HepG2 (cell line): ENCODE results near the gene NINJ2. TPM values are rescaled to one million over a fixed set of nuclear protein-coding genes. Genes with fewer than 3 reads are reported as not detected.

Experiments
- ATF2 ChIP-seq: sonication (generic); formaldehyde crosslinking; IDR thresholded peaks from 2 replicates; pipeline ENCODE4 v1.4.0; 2020; ENCODE audit warnings: missing genetic modification reagents
- CBX1 ChIP-seq: IDR thresholded peaks from one replicate; pipeline ENCODE4 v1.6.1; 2016; ENCODE audit warnings: antibody characterized with exemption, low read depth
- FOXK1 ChIP-seq: sonication (generic); formaldehyde crosslinking; IDR thresholded peaks from 2 replicates; pipeline ENCODE4 v1.4.0; 2020; ENCODE audit warnings: low read depth, missing genetic modification reagents, borderline replicate concordance
- GPBP1L1 ChIP-seq: sonication (generic); formaldehyde crosslinking; IDR thresholded peaks from 2 replicates; pipeline ENCODE4 v1.5.0; 2020; ENCODE audit warnings: mild to moderate bottlenecking, missing genetic modification reagents
- IRF2 ChIP-seq: IDR thresholded peaks from 2 replicates; pipeline ENCODE4 v1.6.1; 2018; ENCODE audit warnings: missing genetic modification reagents, missing compliant biosample characterization
- NFIC ChIP-seq: IDR thresholded peaks from 2 replicates; pipeline ENCODE4 v1.6.1; 2012; ENCODE audit warnings: mild to moderate bottlenecking, low read length, inconsistent platforms
- NFKBIZ ChIP-seq: IDR thresholded peaks from 2 replicates; pipeline ENCODE4 v1.6.1; 2018; ENCODE audit warnings: missing genetic modification reagents, missing compliant biosample characterization
- NR2F6 ChIP-seq, 2 experiments: IDR thresholded peaks; 2 replicates each; pipeline ENCODE4 v1.6.1; 2016; ENCODE audit warnings: antibody characterized with exemption in 1 of 2, mild to moderate bottlenecking in 1 of 2
- PRDM15 ChIP-seq: sonication (generic); formaldehyde crosslinking; IDR thresholded peaks from 2 replicates; pipeline ENCODE4 v1.4.0; 2020; ENCODE audit warnings: missing genetic modification reagents
- TAF1 ChIP-seq: sonication (generic); formaldehyde crosslinking; IDR thresholded peaks from 2 replicates; pipeline ENCODE4 v1.4.0; 2020; ENCODE audit warnings: missing genetic modification reagents
- UBTF ChIP-seq: sonication (generic); formaldehyde crosslinking; IDR thresholded peaks from 2 replicates; pipeline ENCODE4 v1.4.0; 2020; ENCODE audit warnings: mild to moderate bottlenecking, missing genetic modification reagents
- WIZ ChIP-seq: sonication (generic); formaldehyde crosslinking; IDR thresholded peaks from 2 replicates; pipeline ENCODE4 v1.5.1; 2020; ENCODE audit warnings: mild to moderate bottlenecking, missing genetic modification reagents
- ZFP36L2 ChIP-seq: sonication (generic); formaldehyde crosslinking; IDR thresholded peaks from 2 replicates; pipeline ENCODE4 v1.4.0; 2020; ENCODE audit warnings: missing genetic modification reagents
- ZNF580 ChIP-seq: IDR thresholded peaks from 2 replicates; pipeline ENCODE4 v1.6.1; 2016; ENCODE audit warnings: low read depth, borderline replicate concordance
- ZNF597 ChIP-seq: sonication (generic); formaldehyde crosslinking; IDR thresholded peaks from 2 replicates; pipeline ENCODE4 v1.5.0; 2020; ENCODE audit warnings: missing genetic modification reagents
- ZNF770 ChIP-seq: sonication (generic); formaldehyde crosslinking; IDR thresholded peaks from 2 replicates; pipeline ENCODE4 v1.5.0; 2020; ENCODE audit warnings: mild to moderate bottlenecking, missing genetic modification reagents
- ZNF777 ChIP-seq: sonication (generic); formaldehyde crosslinking; IDR thresholded peaks from 2 replicates; pipeline ENCODE4 v1.4.0; 2020; ENCODE audit warnings: missing genetic modification reagents
- polyA plus RNA-seq, 8 experiments: library from polyadenylated mRNA; depleted of rRNA in 3 of 8; stranded (reverse) in 7 of 8; unstranded in 1 of 8; fragments of >200 nt; fragmentation: Illumina TruSeq in 4 of 8; extraction: Trizol in 4 of 8; gene quantifications; 2 replicates each; pipeline versions ENCODE4 v1.2.1 to v1.2.3, GENCODE V29; 2011 to 2016; ENCODE audit warnings: low read depth in 4 of 8, missing spikeins in 1 of 8, mixed read lengths in 1 of 8; ENCODE audit not compliant: insufficient read depth in 1 of 8
- total RNA-seq, 5 experiments: library from RNA; depleted of rRNA; stranded (reverse); fragments of >200 nt; fragmentation: Illumina TruSeq; extraction: Trizol; gene quantifications; 2 replicates each; pipeline ENCODE4 v1.2.3, GENCODE V29; 2016; ENCODE audit warnings: low read depth in 1 of 5

NINJ2 gene
- total and polyA plus RNA-seq, 2 of the 13 experiments (the other 11 are each of a cell fraction or from before 2014, with no cell fraction given) = 0.62 to 3.8 TPM

- TF ChIP-seq UBTF (CRISPR knock-in tag) = peak; percentile 73
- TF ChIP-seq WIZ = no peak
- TF ChIP-seq ATF2 (CRISPR knock-in tag) = peak; percentile 61; the same call in 1 of the 2 replicates
- peak; percentile 71; the same call in 1 of the 2 replicates for TF ChIP-seq IRF2 (CRISPR knock-in tag)
- no peak for TF ChIP-seq GPBP1L1 (CRISPR knock-in tag)
- 0 out of 2 replicates have a peak, but pooled peaks have one; percentile 48 for TF ChIP-seq NFKBIZ (CRISPR knock-in tag)
- peak; percentile 11 for TF ChIP-seq NR2F6 (IDR thresholded peaks at IDR 0.05)
- peak; percentile 43; the same call in 1 of the 2 replicates for TF ChIP-seq NR2F6 (CRISPR knock-in tag; IDR thresholded peaks at IDR 0.05)
- TF ChIP-seq ZNF580 (CRISPR knock-in tag) = peak; percentile 39; the same call in 1 of the 2 replicates
- peak; percentile 33 for TF ChIP-seq ZNF777 (CRISPR knock-in tag)
- peak; percentile 83; the same call in 1 of the 2 replicates for TF ChIP-seq PRDM15 (CRISPR knock-in tag)
- no peak for TF ChIP-seq ZNF597
- TF ChIP-seq CBX1 = peak; percentile 24
- peak; percentile 76 for TF ChIP-seq ZNF770 (CRISPR knock-in tag)
- peak; percentile 49; the same call in 1 of the 2 replicates for TF ChIP-seq TAF1 (CRISPR knock-in tag)
- no peak for TF ChIP-seq NFIC
- TF ChIP-seq FOXK1 (CRISPR knock-in tag) = 0 out of 2 replicates have a peak, but pooled peaks have one; percentile 21
- TF ChIP-seq ZFP36L2 = peak; percentile 75; the same call in 1 of the 2 replicates
Observed at GRCh38 chr12:570435-570920, 92.8 kb downstream of the NINJ2 start (continued).
